Measurements from ENCODE around the gene RASSF8. TPM values are rescaled to one million over a fixed set of nuclear protein-coding genes. Genes with fewer than 3 reads are reported as not detected.

RASSF8 gene
- total RNA-seq, 1 donor from 2014 or later = 77.0 TPM

DNA sequence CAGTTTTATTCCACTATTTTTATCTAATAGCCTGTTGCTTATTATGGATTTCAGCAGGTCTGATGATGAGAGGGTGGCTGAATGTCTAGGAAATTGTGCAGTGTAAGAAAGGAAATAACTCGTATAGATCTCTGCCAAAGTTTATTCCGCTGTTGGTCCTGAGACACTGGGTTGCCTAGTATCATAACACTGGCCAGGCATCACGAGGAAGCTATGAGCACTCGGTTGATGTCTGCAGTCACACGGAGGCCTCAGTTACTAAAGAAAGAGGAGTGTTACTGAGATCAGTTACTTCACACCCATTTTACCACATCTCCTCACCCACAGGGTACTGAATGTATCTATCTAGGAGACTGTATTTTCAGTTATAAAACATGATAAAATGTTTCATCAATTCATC is 144.5 kb downstream of the RASSF8 start:
- no peaks in the 10 kb centered on the region for H3K4me1 Mint-ChIP-seq
- no peak overlapping the region for H3K4me3 Mint-ChIP-seq
- no peaks in the 10 kb centered on the region for H3K36me3 Mint-ChIP-seq
- no peaks in the 10 kb centered on the region for H3K27me3 Mint-ChIP-seq (ENCODE audit: insufficient read depth, low read depth)
- Histone ChIP-seq H3K9ac (no peak overlapping the region), H2AFZ (replicated peaks) (no peak overlapping the region), H3K4me1 (no peaks in the 10 kb centered on the region), H3K9me3 (ENCODE audit: low read depth) (no peaks in the 10 kb centered on the region), H3K4me3 (no peak overlapping the region), H3K27me3 (no peaks in the 10 kb centered on the region), H3K36me3 (no peaks in the 10 kb centered on the region), H3K4me2 (no peak overlapping the region), H3F3A (ENCODE audit: low read depth) (no peaks in the 10 kb centered on the region), H3K79me2 (ENCODE audit: low read depth) (no peaks in the 10 kb centered on the region), H3K27ac (no peak overlapping the region), H4K20me1 (ENCODE audit: low read depth) (no peaks in the 10 kb centered on the region)
- DNase-seq (ENCODE audit: low spot score) = no peak
- TF ChIP-seq EZH2phosphoT487 (IDR thresholded peaks at IDR 0.05) = no peak
- TF ChIP-seq EZH2 (IDR thresholded peaks at IDR 0.05) = no peak
- TF ChIP-seq, protein P1, sequence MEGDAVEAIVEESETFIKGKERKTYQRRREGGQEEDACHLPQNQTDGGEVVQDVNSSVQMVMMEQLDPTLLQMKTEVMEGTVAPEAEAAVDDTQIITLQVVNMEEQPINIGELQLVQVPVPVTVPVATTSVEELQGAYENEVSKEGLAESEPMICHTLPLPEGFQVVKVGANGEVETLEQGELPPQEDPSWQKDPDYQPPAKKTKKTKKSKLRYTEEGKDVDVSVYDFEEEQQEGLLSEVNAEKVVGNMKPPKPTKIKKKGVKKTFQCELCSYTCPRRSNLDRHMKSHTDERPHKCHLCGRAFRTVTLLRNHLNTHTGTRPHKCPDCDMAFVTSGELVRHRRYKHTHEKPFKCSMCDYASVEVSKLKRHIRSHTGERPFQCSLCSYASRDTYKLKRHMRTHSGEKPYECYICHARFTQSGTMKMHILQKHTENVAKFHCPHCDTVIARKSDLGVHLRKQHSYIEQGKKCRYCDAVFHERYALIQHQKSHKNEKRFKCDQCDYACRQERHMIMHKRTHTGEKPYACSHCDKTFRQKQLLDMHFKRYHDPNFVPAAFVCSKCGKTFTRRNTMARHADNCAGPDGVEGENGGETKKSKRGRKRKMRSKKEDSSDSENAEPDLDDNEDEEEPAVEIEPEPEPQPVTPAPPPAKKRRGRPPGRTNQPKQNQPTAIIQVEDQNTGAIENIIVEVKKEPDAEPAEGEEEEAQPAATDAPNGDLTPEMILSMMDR (IDR thresholded peaks at IDR 0.05) = no peak
- H3K9me3 Mint-ChIP-seq = no peaks in the 10 kb centered on the region
- no peak overlapping the region for H3K27ac Mint-ChIP-seq

DNA sequence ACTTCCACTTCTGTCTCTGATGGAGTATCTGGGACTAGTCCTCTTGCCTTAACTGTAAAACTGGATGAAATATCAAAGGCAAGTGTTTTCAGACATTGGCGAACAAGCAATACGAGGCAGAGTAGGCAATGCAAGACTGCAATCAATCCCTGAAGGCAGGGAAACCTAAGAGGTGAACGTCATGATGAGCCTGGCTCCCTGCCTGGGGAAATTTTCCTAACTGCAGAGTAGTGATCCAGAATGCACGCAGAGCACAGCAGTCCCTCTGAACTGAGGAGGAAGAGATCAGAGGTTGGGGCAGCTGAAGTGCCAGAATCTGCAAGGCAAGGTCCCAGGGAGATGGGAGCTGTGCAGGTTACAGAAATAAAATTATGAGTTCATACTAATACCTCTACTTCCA is 147.9 kb downstream of the RASSF8 start:
- Mint-ChIP-seq H3K4me1 (peaks cover 5% of the 10 kb centered on the region), H3K9me3 (no peaks in the 10 kb centered on the region), H3K27ac (no peak overlapping the region), H3K4me3 (no peak overlapping the region), H3K36me3 (no peaks in the 10 kb centered on the region), H3K27me3 (ENCODE audit: insufficient read depth, low read depth) (peaks cover 3% of the 10 kb centered on the region)
- no peak for TF ChIP-seq EZH2 (IDR thresholded peaks at IDR 0.05)
- TF ChIP-seq, protein P1 (IDR thresholded peaks at IDR 0.05) = no peak
- no peak for TF ChIP-seq EZH2phosphoT487 (IDR thresholded peaks at IDR 0.05)
- Histone ChIP-seq H3K79me2 (ENCODE audit: low read depth) (no peaks in the 10 kb centered on the region), H3F3A (ENCODE audit: low read depth) (no peaks in the 10 kb centered on the region), H3K4me2 (no peak overlapping the region), H3K4me3 (no peak overlapping the region), H3K27me3 (peaks cover 15% of the 10 kb centered on the region), H3K9me3 (ENCODE audit: low read depth) (no peaks in the 10 kb centered on the region), H3K4me1 (peaks cover 11% of the 10 kb centered on the region), H4K20me1 (ENCODE audit: low read depth) (no peaks in the 10 kb centered on the region), H3K36me3 (no peaks in the 10 kb centered on the region), H2AFZ (replicated peaks) (no peak overlapping the region), H3K9ac (no peak overlapping the region), H3K27ac (no peak overlapping the region)
- DNase-seq (ENCODE audit: low spot score) = no peak

DNA sequence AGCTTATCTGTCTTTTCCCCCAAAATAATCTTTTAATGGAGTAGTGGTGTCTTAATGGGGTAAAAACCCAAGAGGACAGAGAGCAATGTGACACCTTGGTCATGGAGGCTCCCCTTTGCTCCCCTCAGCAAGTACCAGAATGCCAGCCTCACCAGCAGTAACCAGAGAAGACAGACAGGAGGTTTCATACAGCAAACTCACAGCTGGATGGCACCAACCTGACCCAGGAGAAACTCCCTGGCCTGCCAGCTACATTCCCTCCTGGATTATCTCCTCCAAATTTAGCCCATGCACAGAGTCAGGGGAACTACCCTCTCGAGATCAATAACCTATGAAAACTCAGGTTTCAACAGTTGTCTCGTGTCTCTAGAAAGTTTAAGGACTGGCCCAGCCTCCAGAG is 150.4 kb downstream of the RASSF8 start:
- Mint-ChIP-seq H3K4me3 (no peak overlapping the region), H3K9me3 (no peaks in the 10 kb centered on the region), H3K36me3 (no peaks in the 10 kb centered on the region), H3K4me1 (peaks cover 24% of the 10 kb centered on the region), H3K27ac (no peak overlapping the region), H3K27me3 (ENCODE audit: insufficient read depth, low read depth) (peaks cover 5% of the 10 kb centered on the region)
- Histone ChIP-seq H3K4me3 (no peak overlapping the region), H4K20me1 (ENCODE audit: low read depth) (peaks cover 4% of the 10 kb centered on the region), H3K4me2 (no peak overlapping the region), H3K36me3 (no peaks in the 10 kb centered on the region), H3K27ac (no peak overlapping the region), H3F3A (ENCODE audit: low read depth) (peaks cover 19% of the 10 kb centered on the region), H3K79me2 (ENCODE audit: low read depth) (no peaks in the 10 kb centered on the region), H3K9ac (no peak overlapping the region), H3K27me3 (peaks cover 41% of the 10 kb centered on the region), H3K9me3 (ENCODE audit: low read depth) (no peaks in the 10 kb centered on the region), H2AFZ (replicated peaks) (no peak overlapping the region), H3K4me1 (peaks cover 32% of the 10 kb centered on the region)
- no peak for DNase-seq (ENCODE audit: low spot score)
- TF ChIP-seq, protein P1 (IDR thresholded peaks at IDR 0.05) = no peak
- TF ChIP-seq EZH2phosphoT487 (IDR thresholded peaks at IDR 0.05) (no peak), EZH2 (IDR thresholded peaks at IDR 0.05) (no peak)
